Activated T-helper 1 cell treated with Interleukin-2 at 50 U/mL for 16 hours (primary cell): Measurements from ENCODE around the gene LRP2.

Source experiments
- DNase-seq: peaks from one replicate; pipeline ENCODE4 v3.0.0-alpha.2; 2020; ENCODE audit warnings: low read depth

The LRP2 gene

GRCh38 chr2:169119851-169120250 is 242.5 kb downstream of the LRP2 start:
- DNase-seq, result no peak

GRCh38 chr2:169119123-169119760 is 243.1 kb downstream of the LRP2 start:
- no peak for DNase-seq

- DNase-seq, result no peak
Measured at GRCh38 chr2:169118060-169118459, 244.3 kb downstream of the LRP2 start.

- no peak for DNase-seq
Measured at GRCh38 chr2:169116993-169117392, 245.3 kb downstream of the LRP2 start.

GRCh38 chr2:169116327-169116726 is 246.0 kb downstream of the LRP2 start:
- no peak for DNase-seq

- DNase-seq, result no peak
Measured at GRCh38 chr2:169114056-169114455, 248.3 kb downstream of the LRP2 start.

- no peak for DNase-seq
Measured at GRCh38 chr2:169112841-169113240, 249.5 kb downstream of the LRP2 start.

- no peak for DNase-seq
Measured at GRCh38 chr2:169110916-169111315, 251.4 kb downstream of the LRP2 start.

GRCh38 chr2:169110419-169110818 is 251.9 kb downstream of the LRP2 start:
- DNase-seq, result no peak

GRCh38 chr2:169109502-169110409 is 252.6 kb downstream of the LRP2 start:
- peak; percentile 58 for DNase-seq

GRCh38 chr2:169108099-169108884 is 254.0 kb downstream of the LRP2 start:
- no peak for DNase-seq

- DNase-seq, result no peak
Measured at GRCh38 chr2:169107645-169108044, 254.7 kb downstream of the LRP2 start.

GRCh38 chr2:169106563-169107545 is 255.5 kb downstream of the LRP2 start:
- no peak for DNase-seq

GRCh38 chr2:169106134-169106533 is 256.2 kb downstream of the LRP2 start:
- DNase-seq, result no peak

GRCh38 chr2:169105476-169105875 is 256.9 kb downstream of the LRP2 start:
- DNase-seq, result no peak

GRCh38 chr2:169104848-169105247 is 257.5 kb downstream of the LRP2 start:
- DNase-seq, result no peak

- no peak for DNase-seq
Measured at GRCh38 chr2:169095621-169096105, 266.7 kb downstream of the LRP2 start.

- DNase-seq, result no peak
Measured at GRCh38 chr2:169094676-169095075, 267.7 kb downstream of the LRP2 start.

GRCh38 chr2:169093535-169093934 is 268.8 kb downstream of the LRP2 start:
- no peak for DNase-seq

GRCh38 chr2:169091761-169092519 is 270.4 kb downstream of the LRP2 start:
- no peak for DNase-seq
